ENCODE measurements around the gene BFAR.
"Not testable (repeated sequence)": the region's sequence is repeated elsewhere in the genome, so short reads cannot be mapped to it uniquely, and the experiment has no call there.

BFAR gene

GRCh38 chr16:14632693-14633569 is at the start of gene BFAR:
TSS of gene BFAR (plus strand) at chr16:14632951. CDS start at chr16:14644347, 11,396 bp downstream.
- DNase-seq, result peak; percentile 91

GRCh38 chr16:14585287-14585686 is 47.5 kb upstream of the BFAR start:
- DNase-seq, result peak; percentile 91

GRCh38 chr16:14586637-14587305 is 46.0 kb upstream of the BFAR start:
- DNase-seq, result peak; percentile 65

- no peak for DNase-seq
Measured at GRCh38 chr16:14600164-14600563, 32.6 kb upstream of the BFAR start.

- no peak for DNase-seq
Measured at GRCh38 chr16:14602443-14602963, 30.2 kb upstream of the BFAR start.

GRCh38 chr16:14606102-14606501 is 26.6 kb upstream of the BFAR start:
- DNase-seq, result no peak

GRCh38 chr16:14608111-14608566 is 24.6 kb upstream of the BFAR start:
- no peak for DNase-seq

- no peak for DNase-seq
Measured at GRCh38 chr16:14608604-14609003, 24.1 kb upstream of the BFAR start.

GRCh38 chr16:14609716-14610115 is 23.0 kb upstream of the BFAR start:
- no peak for DNase-seq

GRCh38 chr16:14611660-14612059 is 21.1 kb upstream of the BFAR start:
- no peak for DNase-seq

- no peak for DNase-seq
Measured at GRCh38 chr16:14613991-14614390, 18.8 kb upstream of the BFAR start.

GRCh38 chr16:14616280-14616679 is 16.5 kb upstream of the BFAR start:
- no peak for DNase-seq

GRCh38 chr16:14618566-14618965 is 14.2 kb upstream of the BFAR start:
- no peak for DNase-seq

- no peak for DNase-seq
Measured at GRCh38 chr16:14627078-14627477, 5.7 kb upstream of the BFAR start.

- DNase-seq, result peak; percentile 12
Measured at GRCh38 chr16:14628806-14629611, 3.7 kb upstream of the BFAR start.

GRCh38 chr16:14629612-14629918 is 3.2 kb upstream of the BFAR start:
- peak; percentile 30 for DNase-seq

GRCh38 chr16:14629919-14630619 is 2.7 kb upstream of the BFAR start, which contains the start of gene PARN:
TSS of gene PARN (minus strand) at chr16:14630260. CDS start at chr16:14630125, 135 bp downstream.
- DNase-seq, result peak; percentile 91

- not testable (repeated sequence) for DNase-seq
Measured at GRCh38 chr16:14630620-14631330, 2.0 kb upstream of the BFAR start.

- DNase-seq, result no peak
Measured at GRCh38 chr16:14634389-14634725, 1.6 kb downstream of the BFAR start.

GRCh38 chr16:14635395-14636165 is 2.8 kb downstream of the BFAR start:
- no peak for DNase-seq
